ENCODE results near the gene BATF3.

- TF ChIP-seq CTCF (IDR thresholded peaks at IDR 0.05), result no peak
- no peak for TF ChIP-seq POLR2A (IDR thresholded peaks at IDR 0.05)
These were observed 15.0 kb downstream of the BATF3 start for GRCh38 chr1:212684521-212685090.
